PC-9 (cell line): ENCODE measurements around the gene CCT8L2.
"Not testable (repeated sequence)": the region's sequence is repeated elsewhere in the genome, so short reads cannot be mapped to it uniquely, and the experiment has no call there.

Experiments used
- EZH2 ChIP-seq: fragments of 200-600 bp; sonication (generic); IDR thresholded peaks from 2 replicates; pipeline ENCODE4 v1.8.0; 2017; ENCODE audit warnings: antibody characterized with exemption, low read depth
- TF ChIP-seq, protein P1 (sequence below): fragments of 200-600 bp; sonication (generic); conservative IDR thresholded peaks from 2 replicates; pipeline ENCODE4 v1.6.1; 2017; ENCODE audit warnings: mixed run types, antibody characterized with exemption, mild to moderate bottlenecking, moderate library complexity

- TF ChIP-seq, protein P1, sequence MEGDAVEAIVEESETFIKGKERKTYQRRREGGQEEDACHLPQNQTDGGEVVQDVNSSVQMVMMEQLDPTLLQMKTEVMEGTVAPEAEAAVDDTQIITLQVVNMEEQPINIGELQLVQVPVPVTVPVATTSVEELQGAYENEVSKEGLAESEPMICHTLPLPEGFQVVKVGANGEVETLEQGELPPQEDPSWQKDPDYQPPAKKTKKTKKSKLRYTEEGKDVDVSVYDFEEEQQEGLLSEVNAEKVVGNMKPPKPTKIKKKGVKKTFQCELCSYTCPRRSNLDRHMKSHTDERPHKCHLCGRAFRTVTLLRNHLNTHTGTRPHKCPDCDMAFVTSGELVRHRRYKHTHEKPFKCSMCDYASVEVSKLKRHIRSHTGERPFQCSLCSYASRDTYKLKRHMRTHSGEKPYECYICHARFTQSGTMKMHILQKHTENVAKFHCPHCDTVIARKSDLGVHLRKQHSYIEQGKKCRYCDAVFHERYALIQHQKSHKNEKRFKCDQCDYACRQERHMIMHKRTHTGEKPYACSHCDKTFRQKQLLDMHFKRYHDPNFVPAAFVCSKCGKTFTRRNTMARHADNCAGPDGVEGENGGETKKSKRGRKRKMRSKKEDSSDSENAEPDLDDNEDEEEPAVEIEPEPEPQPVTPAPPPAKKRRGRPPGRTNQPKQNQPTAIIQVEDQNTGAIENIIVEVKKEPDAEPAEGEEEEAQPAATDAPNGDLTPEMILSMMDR = not testable (repeated sequence)
- TF ChIP-seq EZH2 = not testable (repeated sequence)
These were observed 11.8 kb upstream of the CCT8L2 start for GRCh38 chr22:16604257-16604998.
